ENCODE data around the gene SORL1.

SORL1 gene

GRCh38 chr11:121441521-121441920 is 10.6 kb upstream of the SORL1 start:
- TF ChIP-seq GATA2 (IDR thresholded peaks at IDR 0.05; ENCODE audit: low read depth, low read length), result no peak

- TF ChIP-seq GATA2 (IDR thresholded peaks at IDR 0.05; ENCODE audit: low read depth, low read length), result no peak
- no peak for TF ChIP-seq GATA3 (IDR thresholded peaks at IDR 0.05; ENCODE audit: low read depth, low read length)
Observed at GRCh38 chr11:121443688-121444275, 8.3 kb upstream of the SORL1 start.

GRCh38 chr11:121444526-121444925 is 7.6 kb upstream of the SORL1 start:
- no peak for TF ChIP-seq GATA3 (IDR thresholded peaks at IDR 0.05; ENCODE audit: low read depth, low read length)
- TF ChIP-seq GATA2 (IDR thresholded peaks at IDR 0.05; ENCODE audit: low read depth, low read length), result no peak

- TF ChIP-seq GATA3 (IDR thresholded peaks at IDR 0.05; ENCODE audit: low read depth, low read length), result no peak
- TF ChIP-seq GATA2 (IDR thresholded peaks at IDR 0.05; ENCODE audit: low read depth, low read length), result no peak
Observed at GRCh38 chr11:121445071-121445768, 6.9 kb upstream of the SORL1 start.

- TF ChIP-seq GATA3 (IDR thresholded peaks at IDR 0.05; ENCODE audit: low read depth, low read length), result no peak
- TF ChIP-seq GATA2 (IDR thresholded peaks at IDR 0.05; ENCODE audit: low read depth, low read length), result peak; percentile 40; the same call in 1 of the 2 replicates
Observed at GRCh38 chr11:121446752-121447156, 5.4 kb upstream of the SORL1 start.

GRCh38 chr11:121448011-121448410 is 4.1 kb upstream of the SORL1 start:
- TF ChIP-seq GATA3 (IDR thresholded peaks at IDR 0.05; ENCODE audit: low read depth, low read length), result no peak
- no peak for TF ChIP-seq GATA2 (IDR thresholded peaks at IDR 0.05; ENCODE audit: low read depth, low read length)

- no peak for TF ChIP-seq GATA3 (IDR thresholded peaks at IDR 0.05; ENCODE audit: low read depth, low read length)
- no peak for TF ChIP-seq GATA2 (IDR thresholded peaks at IDR 0.05; ENCODE audit: low read depth, low read length)
Observed at GRCh38 chr11:121448431-121448941, 3.6 kb upstream of the SORL1 start.

GRCh38 chr11:121449123-121449522 is 3.0 kb upstream of the SORL1 start:
- TF ChIP-seq GATA3 (IDR thresholded peaks at IDR 0.05; ENCODE audit: low read depth, low read length), result no peak
- TF ChIP-seq GATA2 (IDR thresholded peaks at IDR 0.05; ENCODE audit: low read depth, low read length), result no peak

GRCh38 chr11:121449626-121450025 is 2.5 kb upstream of the SORL1 start:
- no peak for TF ChIP-seq GATA2 (IDR thresholded peaks at IDR 0.05; ENCODE audit: low read depth, low read length)
- TF ChIP-seq GATA3 (IDR thresholded peaks at IDR 0.05; ENCODE audit: low read depth, low read length), result no peak

GRCh38 chr11:121450401-121450800 is 1.7 kb upstream of the SORL1 start:
- no peak for TF ChIP-seq GATA3 (IDR thresholded peaks at IDR 0.05; ENCODE audit: low read depth, low read length)

- 0 out of 2 replicates have a peak, but pooled peaks have one; percentile 13 for TF ChIP-seq GATA2 (IDR thresholded peaks at IDR 0.05; ENCODE audit: low read depth, low read length)
- no peak for TF ChIP-seq GATA3 (IDR thresholded peaks at IDR 0.05; ENCODE audit: low read depth, low read length)
Observed at GRCh38 chr11:121451178-121451985, 732 bp upstream of the SORL1 start.

- TF ChIP-seq GATA2 (IDR thresholded peaks at IDR 0.05; ENCODE audit: low read depth, low read length), result no peak
Observed at GRCh38 chr11:121452609-121453150, 566 bp downstream of the SORL1 start, which contains the start of gene SORL1-AS1. Gene SORL1-AS1 (minus strand): TSS chr11:121452967.

- TF ChIP-seq GATA3 (IDR thresholded peaks at IDR 0.05; ENCODE audit: low read depth, low read length) (no peak), GATA2 (IDR thresholded peaks at IDR 0.05; ENCODE audit: low read depth, low read length) (no peak)
Observed at GRCh38 chr11:121453589-121454299, 1.6 kb downstream of the SORL1 start.

- peak; percentile 38; the same call in 1 of the 2 replicates for TF ChIP-seq GATA3 (IDR thresholded peaks at IDR 0.05; ENCODE audit: low read depth, low read length)
- TF ChIP-seq GATA2 (IDR thresholded peaks at IDR 0.05; ENCODE audit: low read depth, low read length), result peak; percentile 54
Observed at GRCh38 chr11:121455115-121455514, 3.0 kb downstream of the SORL1 start.
